ENCODE measurements around the gene ST6GALNAC5. TPM values are rescaled to one million over a fixed set of nuclear protein-coding genes. Genes with fewer than 3 reads are reported as not detected.

The ST6GALNAC5 gene
- polyA plus RNA-seq, 3 donors, result not detected

- H3K4me1 ChIP-seq (ENCODE audit: control insufficient read depth in 1 of 2, insufficient read depth in 2 of 2, low read length in 2 of 2), result no peaks in the 10 kb centered on the region
- H3K36me3 Mint-ChIP-seq, result no peaks in the 10 kb centered on the region
- H3K27me3 Mint-ChIP-seq (ENCODE audit: low read depth in 3 of 3), result no peaks in the 10 kb centered on the region
- no CpG with 5 or more reads among the region's 2 CpGs for WGBS (ENCODE audit: insufficient coverage)
- no peaks in the 10 kb centered on the region for H3K27me3 ChIP-seq (ENCODE audit: control insufficient read depth in 2 of 2, insufficient read depth in 2 of 2, low read length in 2 of 2)
- no peak overlapping the region for H3K9ac ChIP-seq (ENCODE audit: insufficient read depth, low read length, poor library complexity, severe bottlenecking)
- no peak for TF ChIP-seq CTCF (IDR thresholded peaks at IDR 0.05)
- H3K27ac Mint-ChIP-seq, result no peak overlapping the region
- no peaks in the 10 kb centered on the region for H3K36me3 ChIP-seq (replicated peaks in 1 of 2; ENCODE audit: control insufficient read depth in 1 of 2, insufficient read depth in 2 of 2, low read length in 2 of 2)
- H3K27ac ChIP-seq (ENCODE audit: low read depth in 1 of 2, low read length in 2 of 2), result no peak overlapping the region
- H3K4me3 Mint-ChIP-seq, result no peak overlapping the region
- no peaks in the 10 kb centered on the region for H3K79me2 ChIP-seq (ENCODE audit: insufficient read depth, low read length)
- no peak overlapping the region for H2AFZ ChIP-seq (ENCODE audit: insufficient read depth, low read depth, low read length, poor library complexity, severe bottlenecking)
- peaks cover 6% of the 10 kb centered on the region for H3K4me1 Mint-ChIP-seq
- H3K9me3 ChIP-seq (replicated peaks in 1 of 2; ENCODE audit: control insufficient read depth in 1 of 2, insufficient read depth in 1 of 2, low read length in 2 of 2), result no peaks in the 10 kb centered on the region
- H3K9me3 Mint-ChIP-seq, result peaks cover 0 to 6% (median 0%) of the 10 kb centered on the region in 7 donors
- H4K20me1 ChIP-seq (ENCODE audit: insufficient read depth, low read length), result no peaks in the 10 kb centered on the region
- H3K4me3 ChIP-seq (replicated peaks in 1 of 3; ENCODE audit: low read depth in 2 of 3, low read length in 3 of 3), result no peak overlapping the region
- intact Hi-C loops (cut with micrococcal nuclease), result no loop called here
- no peak for DNase-seq
- no peak overlapping the region for H3K4me2 ChIP-seq (replicated peaks; ENCODE audit: extremely low read depth, low read length, poor library complexity, severe bottlenecking)
These were observed 71.0 kb downstream of the ST6GALNAC5 start for GRCh38 chr1:76938304-76938703.

- no peak for DNase-seq
- H2AFZ ChIP-seq (ENCODE audit: insufficient read depth, low read depth, low read length, poor library complexity, severe bottlenecking), result no peak overlapping the region
- no peaks in the 10 kb centered on the region for H3K36me3 ChIP-seq (replicated peaks in 1 of 2; ENCODE audit: control insufficient read depth in 1 of 2, insufficient read depth in 2 of 2, low read length in 2 of 2)
- no peaks in the 10 kb centered on the region for H3K4me1 ChIP-seq (ENCODE audit: control insufficient read depth in 1 of 2, insufficient read depth in 2 of 2, low read length in 2 of 2)
- Mint-ChIP-seq H3K27ac (no peak overlapping the region), H3K27me3 (ENCODE audit: low read depth in 3 of 3) (no peaks in the 10 kb centered on the region), H3K9me3 (peaks cover 0 to 6% (median 0%) of the 10 kb centered on the region in 7 donors), H3K36me3 (no peaks in the 10 kb centered on the region), H3K4me1 (peaks cover 5% of the 10 kb centered on the region), H3K4me3 (peak overlapping the region; percentile 3 to 54)
- peak overlapping the region in 1 of 3 experiments; percentile 6 for H3K4me3 ChIP-seq (replicated peaks in 1 of 3; ENCODE audit: low read depth in 2 of 3, low read length in 3 of 3)
- 75% methylated on average over 1 of the region's 8 CpGs for WGBS (ENCODE audit: insufficient coverage)
- intact Hi-C loops (cut with micrococcal nuclease), result no loop called here
- no peaks in the 10 kb centered on the region for H3K9me3 ChIP-seq (replicated peaks in 1 of 2; ENCODE audit: control insufficient read depth in 1 of 2, insufficient read depth in 1 of 2, low read length in 2 of 2)
- no peak overlapping the region for H3K9ac ChIP-seq (ENCODE audit: insufficient read depth, low read length, poor library complexity, severe bottlenecking)
- no peaks in the 10 kb centered on the region for H3K79me2 ChIP-seq (ENCODE audit: insufficient read depth, low read length)
- H4K20me1 ChIP-seq (ENCODE audit: insufficient read depth, low read length), result no peaks in the 10 kb centered on the region
- no peak for TF ChIP-seq CTCF (IDR thresholded peaks at IDR 0.05)
- no peaks in the 10 kb centered on the region for H3K27me3 ChIP-seq (ENCODE audit: control insufficient read depth in 2 of 2, insufficient read depth in 2 of 2, low read length in 2 of 2)
- peak overlapping the region; percentile 20 for H3K4me2 ChIP-seq (replicated peaks; ENCODE audit: extremely low read depth, low read length, poor library complexity, severe bottlenecking)
- no peak overlapping the region for H3K27ac ChIP-seq (ENCODE audit: low read depth in 1 of 2, low read length in 2 of 2)
These were observed 72.0 kb downstream of the ST6GALNAC5 start for GRCh38 chr1:76939050-76939816.
